Skeletal muscle cell (primary cell): ENCODE results near the gene TARS3.

Source experiments
- DNase-seq: peaks from one replicate; pipeline ENCODE4 v3.0.0-alpha.2; 2010; ENCODE audit warnings: low read depth
- H3K4me3 ChIP-seq: 2 replicates; pipeline ENCODE4 v1.5.1; 2011; ENCODE audit warnings: low read depth, mild to moderate bottlenecking, control low read depth, low read length, moderate library complexity

The TARS3 gene

GRCh38 chr15:101612676-101613075 is 111.6 kb downstream of the TARS3 start:
- DNase-seq = no peak
- no peak overlapping the region for H3K4me3 ChIP-seq

- no peak overlapping the region for H3K4me3 ChIP-seq
- DNase-seq = no peak
Observed at GRCh38 chr15:101611580-101612299, 112.5 kb downstream of the TARS3 start.

- no peak for DNase-seq
- H3K4me3 ChIP-seq = no peak overlapping the region
Observed at GRCh38 chr15:101611007-101611406, 113.3 kb downstream of the TARS3 start.

DNA sequence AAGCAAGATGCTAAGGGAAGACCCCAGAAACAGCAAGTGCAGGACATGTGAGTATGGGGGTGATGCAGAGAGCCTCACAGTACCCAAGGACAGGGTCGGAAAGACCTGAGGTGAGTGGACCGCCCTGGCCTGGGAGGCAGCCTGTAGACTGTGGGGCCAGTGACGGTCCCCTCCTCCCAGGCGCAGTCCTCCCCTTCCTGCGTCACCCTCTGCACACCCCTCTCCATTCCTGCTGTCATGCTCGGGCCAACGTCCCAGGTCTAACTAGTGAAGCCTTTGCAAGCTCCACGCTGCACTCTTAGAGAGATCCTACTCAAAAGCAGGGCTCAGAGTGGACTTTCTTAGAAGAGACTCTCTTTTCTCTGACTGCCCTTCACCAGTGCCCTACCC is 113.7 kb downstream of the TARS3 start:
- no peak overlapping the region for H3K4me3 ChIP-seq

DNA sequence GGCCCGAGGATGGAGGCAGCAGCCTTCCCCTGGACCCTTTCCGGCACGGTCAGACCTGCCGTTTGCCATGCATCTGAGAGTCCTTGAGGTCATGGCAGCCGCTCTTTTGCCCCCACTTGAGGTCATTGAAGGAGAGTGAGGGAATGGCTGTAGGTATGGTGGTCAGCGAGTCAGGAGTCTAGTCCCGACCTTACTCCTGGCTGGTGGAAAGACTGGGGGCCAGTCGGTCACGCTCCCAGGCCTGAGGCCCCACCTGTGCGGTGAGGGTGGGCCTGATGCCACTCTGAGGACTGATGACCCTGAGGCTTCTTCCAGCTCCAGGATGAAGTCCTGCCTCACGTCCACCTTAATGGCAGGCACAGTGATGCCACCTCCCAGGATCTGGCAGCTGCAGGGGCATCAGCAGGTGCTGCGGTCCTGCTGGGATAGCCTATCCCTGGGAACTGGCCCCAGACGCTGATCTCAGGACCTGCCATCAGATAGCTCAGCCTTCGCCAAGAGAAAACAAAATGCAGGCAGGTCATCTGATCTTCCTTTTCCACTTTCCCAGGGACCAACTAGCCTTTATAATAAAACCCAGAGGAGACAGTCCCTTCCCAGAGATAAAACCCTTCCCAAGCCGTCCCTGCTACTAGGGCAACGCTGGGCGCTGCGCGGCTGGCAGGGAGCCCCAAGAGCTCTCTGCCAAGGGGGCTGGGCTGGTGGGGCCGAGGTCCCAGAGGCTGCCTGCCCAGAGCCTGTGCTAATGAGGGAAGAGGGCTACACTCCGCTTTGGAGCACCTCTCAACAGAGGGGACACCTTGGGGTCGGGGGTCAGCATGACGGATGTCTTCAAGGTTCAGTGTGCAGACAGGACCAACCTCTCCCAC is 114.3 kb downstream of the TARS3 start:
- no peak for DNase-seq
- H3K4me3 ChIP-seq = no peak overlapping the region

More for the DNA sequence above, 113.7 kb downstream of the TARS3 start:
- no peak for DNase-seq

GRCh38 chr15:101608201-101608600 is 116.1 kb downstream of the TARS3 start:
- DNase-seq = no peak
- no peak overlapping the region for H3K4me3 ChIP-seq

- no peak overlapping the region for H3K4me3 ChIP-seq
- no peak for DNase-seq
Observed at GRCh38 chr15:101607108-101607507, 117.2 kb downstream of the TARS3 start.

DNA sequence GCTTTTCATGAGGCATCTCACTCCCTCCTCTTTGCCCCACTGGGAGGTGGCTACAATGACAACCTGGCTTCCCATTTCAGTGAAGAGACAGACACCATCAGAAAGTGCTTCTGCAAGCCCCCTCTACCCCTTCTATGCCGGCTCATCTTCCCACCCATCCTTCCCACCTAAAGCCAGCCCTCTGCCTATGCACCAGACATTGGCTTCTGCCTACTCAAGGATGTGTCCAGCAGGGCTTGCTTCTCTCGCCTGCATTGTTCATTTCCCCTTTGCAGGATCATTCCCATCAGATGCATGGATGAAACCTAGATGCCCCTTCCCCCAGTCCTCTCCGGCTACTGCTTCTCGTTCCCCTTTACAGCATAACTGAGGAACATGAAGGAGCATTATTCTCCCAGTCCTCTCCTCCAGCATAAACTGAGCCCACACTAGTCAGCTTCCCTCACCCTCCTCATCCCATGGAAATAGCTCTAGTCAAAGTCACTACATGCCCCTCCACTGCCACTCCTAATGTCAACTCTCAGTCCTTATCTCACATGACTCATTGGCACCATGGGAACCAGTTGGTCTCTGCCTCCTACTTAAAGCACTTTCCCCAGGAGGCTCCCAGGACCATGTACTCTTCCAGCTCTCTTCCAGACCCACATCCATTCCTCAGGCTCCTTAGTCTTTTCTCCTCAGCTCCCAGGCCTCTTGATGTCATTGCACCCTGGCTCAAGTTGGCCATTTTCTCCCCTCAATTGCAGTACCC is 120.0 kb downstream of the TARS3 start:
- no peak overlapping the region for H3K4me3 ChIP-seq
- DNase-seq = no peak
